HepG2 (cell line): ENCODE results near the gene SLC26A9. TPM values are rescaled to one million over a fixed set of nuclear protein-coding genes. Genes with fewer than 3 reads are reported as not detected.

Source experiments
- ATAC-seq: fragments of 200-7000 bp; cut with Tn5 transposase; 3 replicates; pipeline ENCODE4 v1.9.1; 2020; ENCODE audit warnings: mild to moderate bottlenecking, moderate library complexity
- BruUV-seq: library from RNA; stranded (reverse); fragments of 400-500 nt; replicated peaks from 2 replicates; lab custom pipeline; 2021; lab: Mats Ljungman, UMichigan
- CTCF ChIA-PET: fragments of 300-600 bp; formaldehyde crosslinking; extraction: SDS; loops from one replicate; lab custom pipeline; 2021; ENCODE audit warnings: low total read pairs, inconsistent platforms, low intra/inter-chr PET ratio; lab: Yijun Ruan, JAX
- POLR2A ChIA-PET: fragments of 350-600 bp; sonication (Branson Sonifier 250); formaldehyde crosslinking; loops from one replicate; lab custom pipeline; 2020; ENCODE audit warnings: antibody characterized with exemption, inconsistent platforms; lab: Yijun Ruan, JAX
- DNase-seq: peaks from one replicate; pipeline ENCODE4 v3.0.0-alpha.2; 2015; ENCODE audit warnings: low spot score
- FAIRE-seq: peaks from 3 replicates; lab custom pipeline; 2011; peaks lifted over from hg19 to GRCh38; lab: Jason Lieb, UNC
- H2AFZ ChIP-seq: one replicate; pipeline ENCODE4 v1.6.1; 2011; ENCODE audit warnings: low read length, inconsistent platforms
- H3K27ac ChIP-seq: fragments of 300-600 bp; 3 replicates; pipeline ENCODE4 v1.8.0; 2011; ENCODE audit warnings: mixed run types, mild to moderate bottlenecking, mixed read lengths, low read length, inconsistent platforms; ENCODE audit not compliant: insufficient read depth; ENCODE audit errors: extremely low read length
- H3K27me3 ChIP-seq, 2 experiments: fragments of 200-600 bp in 1 of 2; 2 replicates in 1 of 2; 3 replicates in 1 of 2; pipeline versions ENCODE4 v1.6.0 to v1.8.0; 2011; ENCODE audit warnings: low read length in 2 of 2, mild to moderate bottlenecking in 2 of 2, moderate library complexity in 2 of 2, inconsistent platforms in 1 of 2; ENCODE audit not compliant: insufficient read depth in 2 of 2, control insufficient read depth in 1 of 2
- H3K36me3 ChIP-seq, 2 experiments: fragments of 200-600 bp in 1 of 2; replicated peaks in 1 of 2; 2 replicates in 1 of 2; 3 replicates in 1 of 2; pipeline versions ENCODE4 v1.5.1 to v1.8.0; 2011; ENCODE audit warnings: low read length in 2 of 2, inconsistent platforms in 1 of 2; ENCODE audit not compliant: insufficient read depth in 2 of 2, control insufficient read depth in 1 of 2
- H3K4me1 ChIP-seq: 2 replicates; pipeline ENCODE4 v1.5.1; 2012; ENCODE audit warnings: low read length, inconsistent platforms; ENCODE audit not compliant: insufficient read depth
- H3K4me2 ChIP-seq: 2 replicates; pipeline ENCODE4 v1.6.0; 2011; ENCODE audit warnings: low read depth, low read length, inconsistent platforms
- H3K4me3 ChIP-seq, 3 experiments: fragments of 200-600 bp in 1 of 3; sonication (generic), shearing (Covaris generic) in 1 of 3; replicated peaks in 1 of 3; 2 replicates each; pipeline ENCODE4 v1.5.1; 2011 to 2016; ENCODE audit warnings: low read length in 3 of 3, inconsistent platforms in 2 of 3, low read depth in 2 of 3, mild to moderate bottlenecking in 2 of 3, control low read depth in 1 of 3, mixed read lengths in 1 of 3; ENCODE audit not compliant: insufficient read depth in 1 of 3
- H3K79me2 ChIP-seq: one replicate; pipeline ENCODE4 v1.6.1; 2011; ENCODE audit warnings: low read length, inconsistent platforms; ENCODE audit not compliant: insufficient read depth
- H3K9ac ChIP-seq: 2 replicates; pipeline ENCODE4 v1.6.0; 2011; ENCODE audit warnings: mild to moderate bottlenecking, low read depth, low read length, inconsistent platforms; ENCODE audit not compliant: insufficient read depth
- H3K9me3 ChIP-seq: 2 replicates; pipeline ENCODE4 v1.5.1; 2012; ENCODE audit warnings: mild to moderate bottlenecking, low read length
- H4K20me1 ChIP-seq: 2 replicates; pipeline ENCODE4 v1.6.0; 2011; ENCODE audit warnings: inconsistent platforms, mild to moderate bottlenecking, low read length, moderate library complexity; ENCODE audit not compliant: insufficient read depth
- FOXC1 ChIP-seq: sonication (generic); formaldehyde crosslinking; IDR thresholded peaks from 2 replicates; pipeline ENCODE4 v1.8.0; 2022; ENCODE audit warnings: mild to moderate bottlenecking, missing genetic modification reagents, borderline replicate concordance
- MAFF ChIP-seq: IDR thresholded peaks from 2 replicates; pipeline ENCODE4 v1.6.1; 2011; ENCODE audit warnings: low read depth, low read length, improper control_type of control experiment
- MAFK ChIP-seq, 2 experiments: IDR thresholded peaks in 1 of 2; conservative IDR thresholded peaks in 1 of 2; 2 replicates each; pipeline ENCODE4 v1.6.1; 2011; ENCODE audit warnings: improper control_type of control experiment in 2 of 2, low read length in 2 of 2
- ZNF251 ChIP-seq: sonication (generic); formaldehyde crosslinking; IDR thresholded peaks from 2 replicates; pipeline ENCODE4 v1.9.0; 2021; ENCODE audit warnings: mild to moderate bottlenecking, missing genetic modification reagents
- whole genome bisulfite sequencing: methylation state at CpG from one replicate; pipeline ENCODE4 v1.1.6; 2017; ENCODE audit warnings: low lambda C conversion rate; 5-methylcytosine and 5-hydroxymethylcytosine counted together
- in situ Hi-C: cut with HindIII; loops from 2 replicates; pipeline ENCODE4 v1.10.0; 2017; ENCODE audit warnings: low pct_unique_long_range_greater_than_20kb; ENCODE audit not compliant: extremely low pct_ligation_motif_present
- intact Hi-C: fragments of 100-400 bp; cut with micrococcal nuclease; formaldehyde crosslinking; loops from one replicate; pipeline ENCODE4 v1.10.0; 2022; ENCODE audit not compliant: unreplicated experiment
- polyA plus RNA-seq, 8 experiments: library from polyadenylated mRNA; depleted of rRNA in 3 of 8; stranded (reverse) in 7 of 8; unstranded in 1 of 8; fragments of >200 nt; fragmentation: Illumina TruSeq in 4 of 8; extraction: Trizol in 4 of 8; gene quantifications; 2 replicates each; pipeline versions ENCODE4 v1.2.1 to v1.2.3, GENCODE V29; 2011 to 2016; ENCODE audit warnings: low read depth in 4 of 8, missing spikeins in 1 of 8, mixed read lengths in 1 of 8; ENCODE audit not compliant: insufficient read depth in 1 of 8
- total RNA-seq, 5 experiments: library from RNA; depleted of rRNA; stranded (reverse); fragments of >200 nt; fragmentation: Illumina TruSeq; extraction: Trizol; gene quantifications; 2 replicates each; pipeline ENCODE4 v1.2.3, GENCODE V29; 2016; ENCODE audit warnings: low read depth in 1 of 5
- TF ChIP-seq, protein P1 (sequence below): IDR thresholded peaks from 2 replicates; pipeline ENCODE4 v1.6.1; 2012; ENCODE audit warnings: low read length, improper control_type of control experiment

SLC26A9 gene
- total and polyA plus RNA-seq, 2 of the 13 experiments (the other 11 are each of a cell fraction or from before 2014, with no cell fraction given), result 0.11 to 0.15 TPM

DNA sequence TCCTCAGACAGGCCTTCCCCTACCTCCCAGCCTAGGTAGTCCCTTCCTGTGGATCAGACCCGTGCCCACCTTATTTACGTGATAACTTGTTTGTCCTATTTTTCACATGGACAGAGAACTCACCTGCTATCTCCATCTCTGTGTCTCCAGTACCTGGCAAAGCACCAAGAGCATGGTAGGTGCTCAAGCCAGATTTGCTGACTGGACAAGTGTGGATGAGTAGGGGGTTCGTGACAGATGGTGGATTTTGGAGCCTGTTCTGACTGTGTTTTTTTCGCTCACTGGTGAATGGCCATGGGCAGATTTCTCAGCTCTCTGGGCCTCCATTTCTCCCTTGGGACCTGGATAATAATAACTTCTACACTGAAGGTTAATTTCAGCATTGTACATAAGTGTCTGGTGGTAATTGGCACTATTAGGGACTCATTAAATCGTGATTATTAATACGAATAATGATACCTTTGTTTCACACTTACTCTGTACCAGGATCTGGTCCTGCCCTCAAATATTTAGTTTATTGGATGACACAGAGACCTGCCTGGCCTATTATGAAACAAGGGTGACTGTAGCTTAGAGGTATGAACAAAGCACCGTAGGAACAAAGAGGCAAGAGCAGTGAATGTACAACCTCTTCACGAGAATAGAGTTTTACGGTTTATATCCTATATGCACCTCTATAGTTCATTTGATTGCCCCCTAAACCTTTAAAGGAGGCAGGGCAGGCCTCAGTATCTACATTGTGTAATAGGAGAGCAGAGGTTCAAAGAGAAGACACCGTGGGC, 24.5 kb upstream of the SLC26A9 start:
- in situ Hi-C loops (loop anchor here (5.0 kb wide), 1 partner anchor 40 kb away; no protein-coding TSS in a partner anchor), intact Hi-C loops (no loop called here)
- POLR2A ChIA-PET, result no interaction called here
- Histone ChIP-seq H3K27me3 (peaks cover 1 to 40% of the 10 kb centered on the region in 2 experiments; a peak in 3 of 5 replicates), H4K20me1 (no peaks in the 10 kb centered on the region), H3K9ac (no peak overlapping the region), H3K4me2 (no peak overlapping the region), H3K79me2 (no peaks in the 10 kb centered on the region), H2AFZ (no peak overlapping the region), H3K9me3 (no peaks in the 10 kb centered on the region), H3K4me1 (no peaks in the 10 kb centered on the region), H3K36me3 (no peaks in the 10 kb centered on the region), H3K4me3 (no peak overlapping the region), H3K27ac (no peak overlapping the region)
- ATAC-seq (no peak), FAIRE-seq (no peak), DNase-seq (no peak)
- BruUV-seq, result no TSS peak
- WGBS, result 5% methylated on average over 10 of the region's 10 CpGs
- CTCF ChIA-PET, result no interaction called here
- peak; percentile 79 to 86 for TF ChIP-seq MAFK (conservative IDR thresholded peaks at IDR 0.05 in 1 of 2, IDR thresholded peaks at IDR 0.05 in 1 of 2; ENCODE audit: low read length in 2 of 2)
- TF ChIP-seq FOXC1, result no peak
- TF ChIP-seq, protein P1, sequence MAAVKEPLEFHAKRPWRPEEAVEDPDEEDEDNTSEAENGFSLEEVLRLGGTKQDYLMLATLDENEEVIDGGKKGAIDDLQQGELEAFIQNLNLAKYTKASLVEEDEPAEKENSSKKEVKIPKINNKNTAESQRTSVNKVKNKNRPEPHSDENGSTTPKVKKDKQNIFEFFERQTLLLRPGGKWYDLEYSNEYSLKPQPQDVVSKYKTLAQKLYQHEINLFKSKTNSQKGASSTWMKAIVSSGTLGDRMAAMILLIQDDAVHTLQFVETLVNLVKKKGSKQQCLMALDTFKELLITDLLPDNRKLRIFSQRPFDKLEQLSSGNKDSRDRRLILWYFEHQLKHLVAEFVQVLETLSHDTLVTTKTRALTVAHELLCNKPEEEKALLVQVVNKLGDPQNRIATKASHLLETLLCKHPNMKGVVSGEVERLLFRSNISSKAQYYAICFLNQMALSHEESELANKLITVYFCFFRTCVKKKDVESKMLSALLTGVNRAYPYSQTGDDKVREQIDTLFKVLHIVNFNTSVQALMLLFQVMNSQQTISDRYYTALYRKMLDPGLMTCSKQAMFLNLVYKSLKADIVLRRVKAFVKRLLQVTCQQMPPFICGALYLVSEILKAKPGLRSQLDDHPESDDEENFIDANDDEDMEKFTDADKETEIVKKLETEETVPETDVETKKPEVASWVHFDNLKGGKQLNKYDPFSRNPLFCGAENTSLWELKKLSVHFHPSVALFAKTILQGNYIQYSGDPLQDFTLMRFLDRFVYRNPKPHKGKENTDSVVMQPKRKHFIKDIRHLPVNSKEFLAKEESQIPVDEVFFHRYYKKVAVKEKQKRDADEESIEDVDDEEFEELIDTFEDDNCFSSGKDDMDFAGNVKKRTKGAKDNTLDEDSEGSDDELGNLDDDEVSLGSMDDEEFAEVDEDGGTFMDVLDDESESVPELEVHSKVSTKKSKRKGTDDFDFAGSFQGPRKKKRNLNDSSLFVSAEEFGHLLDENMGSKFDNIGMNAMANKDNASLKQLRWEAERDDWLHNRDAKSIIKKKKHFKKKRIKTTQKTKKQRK, result no peak
- no peak for TF ChIP-seq ZNF251 (CRISPR knock-in tag)
- peak; percentile 75 for TF ChIP-seq MAFF
